Measurements from ENCODE around the gene KRTAP10-9. TPM values are rescaled to one million over a fixed set of nuclear protein-coding genes. Genes with fewer than 3 reads are reported as not detected.

Gene KRTAP10-9
- total and polyA plus RNA-seq, 2 experiments from 2014 or later = not detected

GRCh38 chr21:44581158-44581557, 45.7 kb upstream of the KRTAP10-9 start:
- Histone ChIP-seq H3K9me3 (ENCODE audit: low read depth) (no peaks in the 10 kb centered on the region), H3K27ac (no peak overlapping the region), H3K27me3 (no peaks in the 10 kb centered on the region), H3K4me1 (ENCODE audit: low read depth) (peaks cover 13% of the 10 kb centered on the region), H3K4me3 (no peak overlapping the region), H3K36me3 (no peaks in the 10 kb centered on the region)
- TF ChIP-seq CTCF (IDR thresholded peaks at IDR 0.05; ENCODE audit: low read depth, low read length) = no peak
- no peak for DNase-seq (ENCODE audit: low read depth in 1 of 2, low spot score in 1 of 2)

- Histone ChIP-seq H3K36me3 (no peaks in the 10 kb centered on the region), H3K27ac (no peak overlapping the region), H3K4me1 (ENCODE audit: low read depth) (peaks cover 13% of the 10 kb centered on the region), H3K9me3 (ENCODE audit: low read depth) (no peaks in the 10 kb centered on the region), H3K27me3 (no peaks in the 10 kb centered on the region), H3K4me3 (no peak overlapping the region)
- no peak for TF ChIP-seq CTCF (IDR thresholded peaks at IDR 0.05; ENCODE audit: low read depth, low read length)
- DNase-seq (ENCODE audit: low read depth in 1 of 2, low spot score in 1 of 2) = no peak
These were observed 44.8 kb upstream of the KRTAP10-9 start for GRCh38 chr21:44582055-44582454.

GRCh38 chr21:44583089-44583799, 43.6 kb upstream of the KRTAP10-9 start:
- DNase-seq (ENCODE audit: low read depth in 1 of 2, low spot score in 1 of 2) = peak; percentile 12 to 82
- H3K36me3 ChIP-seq = no peaks in the 10 kb centered on the region
- peak overlapping the region; percentile 68 for H3K27ac ChIP-seq
- H3K4me3 ChIP-seq = no peak overlapping the region
- no peaks in the 10 kb centered on the region for H3K9me3 ChIP-seq (ENCODE audit: low read depth)
- no peak for TF ChIP-seq CTCF (IDR thresholded peaks at IDR 0.05; ENCODE audit: low read depth, low read length)
- peaks cover 13% of the 10 kb centered on the region for H3K4me1 ChIP-seq (ENCODE audit: low read depth)
- H3K27me3 ChIP-seq = no peaks in the 10 kb centered on the region

- no peaks in the 10 kb centered on the region for H3K27me3 ChIP-seq
- no peak for TF ChIP-seq CTCF (IDR thresholded peaks at IDR 0.05; ENCODE audit: low read depth, low read length)
- no peak overlapping the region for H3K27ac ChIP-seq
- H3K36me3 ChIP-seq = no peaks in the 10 kb centered on the region
- H3K4me1 ChIP-seq (ENCODE audit: low read depth) = peaks cover 13% of the 10 kb centered on the region
- H3K4me3 ChIP-seq = no peak overlapping the region
- H3K9me3 ChIP-seq (ENCODE audit: low read depth) = no peaks in the 10 kb centered on the region
- no peak for DNase-seq (ENCODE audit: low read depth in 1 of 2, low spot score in 1 of 2)
These were observed 43.1 kb upstream of the KRTAP10-9 start for GRCh38 chr21:44583800-44584147.

- Histone ChIP-seq H3K9me3 (ENCODE audit: low read depth) (no peaks in the 10 kb centered on the region), H3K4me1 (ENCODE audit: low read depth) (peaks cover 13% of the 10 kb centered on the region), H3K36me3 (no peaks in the 10 kb centered on the region), H3K27me3 (no peaks in the 10 kb centered on the region), H3K27ac (no peak overlapping the region), H3K4me3 (no peak overlapping the region)
- DNase-seq (ENCODE audit: low read depth in 1 of 2, low spot score in 1 of 2) = no peak
- TF ChIP-seq CTCF (IDR thresholded peaks at IDR 0.05; ENCODE audit: low read depth, low read length) = no peak
These were observed 41.0 kb upstream of the KRTAP10-9 start for GRCh38 chr21:44585892-44586291.
